Measurements from ENCODE around the gene ZBTB37.
A peak's percentile ranks its signal among the peaks of the same experiment; 100 is the strongest.
"Not testable (repeated sequence)": the region's sequence is repeated elsewhere in the genome, so short reads cannot be mapped to it uniquely, and the experiment has no call there.

ZBTB37 gene

GRCh38 chr1:173861731-173862145 is 6.4 kb upstream of the ZBTB37 start:
- DNase-seq = peak; percentile 69
- Mint-ChIP-seq H3K4me1 (ENCODE audit: low read depth) (peaks cover 33% of the 10 kb centered on the region), H3K9me3 (no peaks in the 10 kb centered on the region), H3K36me3 (ENCODE audit: low read depth) (peaks cover 87% of the 10 kb centered on the region), H3K4me3 (peak overlapping the region; percentile 97), H3K27me3 (no peaks in the 10 kb centered on the region), H3K27ac (peak overlapping the region; percentile 100)

- H3K36me3 Mint-ChIP-seq (ENCODE audit: low read depth) = peaks cover 88% of the 10 kb centered on the region
- H3K27ac Mint-ChIP-seq = peak overlapping the region; percentile 100
- peaks cover 33% of the 10 kb centered on the region for H3K4me1 Mint-ChIP-seq (ENCODE audit: low read depth)
- H3K27me3 Mint-ChIP-seq, H3K9me3 Mint-ChIP-seq: not testable (repeated sequence)
- H3K4me3 Mint-ChIP-seq = peak overlapping the region; percentile 97
- DNase-seq = peak; percentile 74
Observed at GRCh38 chr1:173862146-173862768, 5.9 kb upstream of the ZBTB37 start.

DNA sequence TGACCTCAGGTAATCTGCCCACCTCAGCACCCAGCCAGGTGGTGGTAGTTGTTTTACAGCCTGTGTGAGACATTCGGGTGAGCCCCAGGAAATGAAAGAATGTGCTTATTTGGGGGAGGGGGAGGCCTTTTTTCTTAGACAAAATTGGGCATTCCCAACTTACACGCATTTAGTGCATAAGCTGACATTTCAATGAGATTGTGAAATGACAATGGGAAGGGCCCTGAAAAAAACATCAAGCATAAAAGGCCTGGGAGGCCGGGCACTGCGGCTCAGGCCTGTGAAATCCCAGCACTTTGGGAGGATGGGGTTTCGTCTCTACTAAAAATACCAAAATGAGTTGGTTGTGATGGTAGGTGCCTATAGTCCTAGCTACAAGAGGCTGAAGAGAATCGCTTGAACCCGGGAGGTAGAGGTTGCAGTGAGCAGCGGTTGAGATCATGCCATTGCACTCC is 5.4 kb upstream of the ZBTB37 start:
- Mint-ChIP-seq H3K9me3 (no peaks in the 10 kb centered on the region), H3K27me3 (no peaks in the 10 kb centered on the region), H3K36me3 (ENCODE audit: low read depth) (peaks cover 88% of the 10 kb centered on the region), H3K4me1 (ENCODE audit: low read depth) (peaks cover 33% of the 10 kb centered on the region), H3K27ac (peak overlapping the region; percentile 100), H3K4me3 (peak overlapping the region; percentile 97)
- peak; percentile 45 for DNase-seq

- Mint-ChIP-seq H3K27me3 (no peaks in the 10 kb centered on the region), H3K27ac (peak overlapping the region; percentile 100), H3K36me3 (ENCODE audit: low read depth) (peaks cover 84% of the 10 kb centered on the region), H3K4me1 (ENCODE audit: low read depth) (peaks cover 33% of the 10 kb centered on the region), H3K4me3 (peak overlapping the region; percentile 97), H3K9me3 (no peaks in the 10 kb centered on the region)
- no peak for DNase-seq
Observed at GRCh38 chr1:173863224-173864161, 4.7 kb upstream of the ZBTB37 start.

GRCh38 chr1:173864179-173864867 is 3.9 kb upstream of the ZBTB37 start:
- Mint-ChIP-seq H3K4me3 (peak overlapping the region; percentile 97), H3K27ac (peak overlapping the region; percentile 100), H3K4me1 (ENCODE audit: low read depth) (peaks cover 41% of the 10 kb centered on the region), H3K9me3 (no peaks in the 10 kb centered on the region), H3K36me3 (ENCODE audit: low read depth) (peaks cover 83% of the 10 kb centered on the region), H3K27me3 (no peaks in the 10 kb centered on the region)
- no peak for DNase-seq

GRCh38 chr1:173865468-173866164 is 2.6 kb upstream of the ZBTB37 start:
- Mint-ChIP-seq H3K27ac (peak overlapping the region; percentile 100), H3K4me3 (peak overlapping the region; percentile 97), H3K9me3 (no peaks in the 10 kb centered on the region), H3K4me1 (ENCODE audit: low read depth) (peaks cover 54% of the 10 kb centered on the region), H3K36me3 (ENCODE audit: low read depth) (peaks cover 77% of the 10 kb centered on the region), H3K27me3 (no peaks in the 10 kb centered on the region)
- no peak for DNase-seq

- Mint-ChIP-seq H3K4me1 (ENCODE audit: low read depth) (peaks cover 63% of the 10 kb centered on the region), H3K27me3 (no peaks in the 10 kb centered on the region), H3K36me3 (ENCODE audit: low read depth) (peaks cover 79% of the 10 kb centered on the region), H3K9me3 (no peaks in the 10 kb centered on the region), H3K4me3 (peak overlapping the region; percentile 97), H3K27ac (peak overlapping the region; percentile 100)
- no peak for DNase-seq
Observed at GRCh38 chr1:173866413-173867115, 1.6 kb upstream of the ZBTB37 start.

GRCh38 chr1:173867141-173867752 is 933 bp upstream of the ZBTB37 start:
- H3K4me3 Mint-ChIP-seq = peak overlapping the region; percentile 97
- no peaks in the 10 kb centered on the region for H3K9me3 Mint-ChIP-seq
- H3K27ac Mint-ChIP-seq = peak overlapping the region; percentile 100
- peaks cover 75% of the 10 kb centered on the region for H3K36me3 Mint-ChIP-seq (ENCODE audit: low read depth)
- H3K4me1 Mint-ChIP-seq (ENCODE audit: low read depth) = peaks cover 62% of the 10 kb centered on the region
- no peak for DNase-seq
- H3K27me3 Mint-ChIP-seq = no peaks in the 10 kb centered on the region

DNA sequence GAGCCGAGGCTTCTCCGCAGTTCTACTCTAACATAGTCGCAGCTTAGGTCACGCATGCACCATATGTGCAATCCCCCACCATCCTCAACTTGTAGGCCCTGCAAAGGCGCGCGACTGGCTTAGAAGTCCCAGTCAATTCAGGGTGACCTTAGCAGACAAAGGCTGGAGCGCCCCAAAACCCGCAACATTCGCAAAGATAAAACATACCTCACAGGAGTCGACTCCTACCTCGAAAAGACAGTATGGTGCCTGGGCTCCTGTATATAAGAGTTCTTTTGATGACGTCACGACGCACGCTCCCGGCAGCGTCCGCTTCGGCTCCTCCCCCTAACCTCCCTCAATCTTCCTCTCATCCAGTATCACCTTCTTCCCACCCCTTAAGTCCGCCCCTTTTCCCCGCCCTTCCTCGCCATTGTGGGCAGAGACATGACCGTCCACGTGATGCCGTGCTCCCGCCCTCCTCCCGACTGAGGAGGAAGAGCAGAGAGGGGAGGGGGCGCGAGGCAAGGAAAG is 371 bp upstream of the ZBTB37 start, which contains the start of gene GAS5:
GAS5 (minus strand) TSS at position 237 of the 513 bp plus-strand sequence.
- DNase-seq = peak; percentile 99
- Mint-ChIP-seq H3K27ac (peak within 1 kb of the TSS; percentile 100), H3K4me1 (ENCODE audit: low read depth) (peaks cover 63% of the 10 kb centered on the region), H3K27me3 (no peaks in the 10 kb centered on the region), H3K9me3 (no peaks in the 10 kb centered on the region), H3K4me3 (peak within 1 kb of the TSS; percentile 97), H3K36me3 (ENCODE audit: low read depth) (peaks cover 74% of the 10 kb centered on the region)

- Mint-ChIP-seq H3K27ac (peak overlapping the region; percentile 100), H3K9me3 (no peaks in the 10 kb centered on the region), H3K4me1 (ENCODE audit: low read depth) (peaks cover 63% of the 10 kb centered on the region), H3K27me3 (no peaks in the 10 kb centered on the region), H3K4me3 (peak overlapping the region; percentile 97), H3K36me3 (ENCODE audit: low read depth) (peaks cover 74% of the 10 kb centered on the region)
- no peak for DNase-seq
Observed at GRCh38 chr1:173869021-173869359, 810 bp downstream of the ZBTB37 start.

- Mint-ChIP-seq H3K36me3 (ENCODE audit: low read depth) (peaks cover 68% of the 10 kb centered on the region), H3K4me3 (peak overlapping the region; percentile 97), H3K27me3 (no peaks in the 10 kb centered on the region), H3K4me1 (ENCODE audit: low read depth) (peaks cover 53% of the 10 kb centered on the region), H3K9me3 (no peaks in the 10 kb centered on the region), H3K27ac (peak overlapping the region; percentile 80)
- no peak for DNase-seq
Observed at GRCh38 chr1:173870252-173871075, 2.3 kb downstream of the ZBTB37 start.

GRCh38 chr1:173871091-173871490 is 2.9 kb downstream of the ZBTB37 start:
- H3K4me3 Mint-ChIP-seq = peak overlapping the region; percentile 97
- peaks cover 68% of the 10 kb centered on the region for H3K36me3 Mint-ChIP-seq (ENCODE audit: low read depth)
- peak overlapping the region; percentile 80 for H3K27ac Mint-ChIP-seq
- H3K4me1 Mint-ChIP-seq (ENCODE audit: low read depth) = peaks cover 49% of the 10 kb centered on the region
- DNase-seq = no peak
- no peaks in the 10 kb centered on the region for H3K27me3 Mint-ChIP-seq
- no peaks in the 10 kb centered on the region for H3K9me3 Mint-ChIP-seq

Data from activated T-cell treated with anti-CD3 and anti-CD28 coated beads, Interleukin-2, amount 50 U/mL, for 24 hours (primary cell).